Suppressor macrophage treated with lipopolysaccharide for 4 hours (primary cell): ENCODE results near the gene KRTAP10-5.

Source experiments
- DNase-seq: peaks from one replicate; pipeline ENCODE4 v3.0.0-alpha.2; 2020

The KRTAP10-5 gene

DNA sequence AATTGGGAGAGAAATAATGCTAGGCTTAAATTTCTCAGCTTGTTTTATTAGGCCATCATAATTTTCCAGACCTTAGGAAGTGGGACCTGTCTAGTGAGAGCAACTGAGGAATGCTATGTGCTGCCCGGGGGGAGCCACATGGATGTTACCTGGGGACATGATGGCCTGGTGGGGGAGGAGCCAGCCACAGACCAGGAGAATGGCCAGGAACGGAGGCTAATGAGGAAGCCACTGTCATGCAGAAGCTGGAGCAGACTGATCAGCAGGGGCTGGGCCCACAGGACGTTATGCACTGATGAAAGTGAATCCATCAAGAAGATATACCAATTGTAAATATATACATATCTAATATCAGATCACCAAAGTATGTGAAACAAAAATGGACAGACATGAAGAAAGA lies 35.8 kb downstream of the KRTAP10-5 start:
- DNase-seq, result no peak

DNA sequence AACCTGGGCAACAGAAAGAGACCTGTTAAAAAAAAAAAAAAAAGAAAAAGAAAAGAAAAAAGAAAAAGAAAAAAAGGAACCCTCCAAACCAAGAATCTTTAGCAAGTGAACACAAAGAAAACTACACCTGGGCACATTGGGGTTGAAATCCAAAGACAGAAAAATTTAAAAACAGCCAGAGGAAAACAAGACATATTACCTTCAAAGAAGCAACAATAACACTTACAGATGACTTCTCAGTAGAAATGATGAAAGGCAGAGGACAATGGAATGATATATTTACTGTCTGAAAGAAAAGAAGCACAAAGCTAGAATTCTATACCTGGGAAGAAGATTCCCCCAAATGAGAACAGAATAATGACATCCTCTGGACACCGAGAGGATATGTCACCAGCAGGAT lies 37.7 kb downstream of the KRTAP10-5 start:
- DNase-seq, result no peak

GRCh38 chr21:44540741-44541288 lies 39.6 kb downstream of the KRTAP10-5 start:
- DNase-seq, result no peak

GRCh38 chr21:44539991-44540666 lies 40.3 kb downstream of the KRTAP10-5 start, which contains the start of gene KRTAP10-1:
Gene KRTAP10-1, minus strand, starts transcription at chr21:44540195. Its CDS starts 45 bp downstream, at chr21:44540150.
- no peak for DNase-seq

GRCh38 chr21:44539046-44539445 lies 41.4 kb downstream of the KRTAP10-5 start:
- no peak for DNase-seq

- no peak for DNase-seq
Measured at GRCh38 chr21:44537930-44538911, 42.2 kb downstream of the KRTAP10-5 start.

GRCh38 chr21:44535963-44536362 lies 44.4 kb downstream of the KRTAP10-5 start:
- DNase-seq, result no peak

DNA sequence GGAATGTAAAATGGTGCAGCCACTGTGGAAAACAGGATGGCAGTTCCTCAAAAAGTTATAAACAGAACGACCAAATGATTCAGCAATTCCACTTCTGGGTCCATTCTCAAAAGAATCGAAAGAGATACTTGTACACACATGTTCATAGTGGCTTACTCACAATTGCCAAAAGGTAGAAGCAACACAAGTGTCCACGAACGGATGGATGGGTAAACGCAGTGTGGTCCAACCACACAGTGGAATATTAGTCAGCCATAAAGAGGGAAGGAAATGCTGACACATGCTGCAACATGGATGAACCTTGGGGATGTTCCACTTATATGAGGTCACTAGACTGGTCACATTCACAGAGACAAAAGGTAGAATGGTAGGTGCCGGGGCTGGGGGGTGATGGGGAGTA lies 45.7 kb downstream of the KRTAP10-5 start:
- DNase-seq, result no peak

DNA sequence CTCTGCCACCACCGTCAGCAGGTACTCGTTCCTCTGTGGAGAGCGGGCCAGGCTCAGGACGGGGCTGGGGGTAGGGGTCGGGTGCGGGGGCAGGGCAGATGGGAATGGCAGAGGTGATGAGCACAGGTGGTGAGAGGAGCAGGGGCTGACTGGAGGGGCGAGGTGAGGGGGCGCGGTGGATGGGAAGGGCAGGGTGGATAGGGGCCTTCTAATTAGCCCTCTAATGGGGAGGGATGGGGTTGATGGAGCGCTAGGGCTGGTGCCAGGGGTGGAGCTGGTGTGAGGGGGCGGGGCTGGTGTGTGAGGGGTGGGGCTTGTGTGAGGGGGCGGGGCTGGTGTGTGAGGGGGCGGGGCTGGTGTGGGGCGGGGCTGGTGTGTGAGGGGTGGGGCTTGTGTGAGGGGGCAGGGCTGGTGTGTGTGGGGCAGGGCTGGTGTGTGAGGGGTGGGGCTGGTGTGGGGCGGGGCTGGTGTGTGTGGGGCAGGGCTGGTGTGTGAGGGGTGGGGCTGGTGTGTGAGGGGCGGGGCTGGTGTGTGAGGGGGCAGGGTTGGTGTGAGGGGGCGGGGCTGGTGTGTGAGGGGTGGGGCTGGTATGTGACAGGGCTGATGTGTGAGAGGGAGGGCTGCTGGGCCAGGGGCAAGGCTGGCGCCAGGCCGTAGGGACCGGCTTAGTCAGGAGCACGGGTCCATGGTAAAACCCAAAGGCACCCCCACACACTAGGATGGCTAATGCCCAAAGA lies 46.3 kb downstream of the KRTAP10-5 start:
- no peak for DNase-seq

DNA sequence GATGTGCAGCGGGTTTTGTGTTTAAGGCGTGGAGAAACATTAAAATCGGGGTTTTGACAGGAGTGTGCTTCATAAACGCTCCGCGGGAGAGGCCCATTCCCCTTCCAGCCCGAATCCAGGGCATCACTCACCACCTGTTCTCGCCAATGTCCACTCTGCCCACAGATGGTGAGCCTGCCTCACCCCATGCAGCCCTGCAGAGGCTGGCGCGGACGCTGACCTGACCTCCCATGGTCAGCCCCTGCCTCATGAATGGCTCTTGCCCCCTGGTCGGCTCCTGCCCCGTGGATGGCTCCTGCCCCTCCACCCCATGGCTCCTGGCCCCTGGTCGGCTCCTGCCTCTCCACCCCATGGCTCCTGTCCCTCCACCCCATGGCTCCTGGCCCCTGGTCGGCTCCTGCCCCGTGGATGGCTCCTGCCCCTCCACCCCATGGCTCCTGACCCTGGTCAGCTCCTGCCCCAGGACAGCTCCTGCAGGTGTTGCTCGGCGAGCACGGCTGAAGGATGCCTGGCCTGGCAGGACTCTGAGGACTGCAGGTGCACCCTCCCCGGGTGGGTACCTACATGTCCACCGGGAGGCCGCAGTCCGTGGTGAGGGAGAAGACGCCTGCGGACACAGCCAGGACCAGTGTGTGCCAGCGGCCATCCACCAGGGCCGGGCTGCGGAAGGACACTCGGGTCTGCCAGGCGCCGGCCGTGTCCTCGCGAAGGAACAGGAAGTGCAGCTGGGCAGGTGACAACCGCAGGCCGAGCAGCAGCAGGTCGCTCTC lies 47.1 kb downstream of the KRTAP10-5 start:
- DNase-seq, result no peak

DNA sequence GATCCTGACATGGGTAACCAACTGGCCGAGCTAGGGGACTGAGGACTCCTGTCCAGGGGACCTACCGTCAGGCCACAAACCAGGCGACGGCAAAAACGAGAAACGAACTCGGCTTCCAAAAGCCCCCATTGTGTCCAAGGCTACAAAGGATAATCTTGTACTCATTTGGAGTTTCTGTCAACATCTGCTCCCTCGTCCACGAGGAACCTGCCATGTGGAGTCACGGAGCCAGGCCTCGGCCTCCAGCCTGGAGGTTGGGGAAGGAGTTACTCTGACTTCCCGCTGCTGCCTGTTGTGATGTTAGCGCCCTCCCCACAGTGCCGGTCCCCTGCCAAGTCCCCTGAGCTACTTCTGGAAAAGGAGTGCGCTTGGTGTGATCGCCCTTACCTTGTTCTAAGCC lies 47.7 kb downstream of the KRTAP10-5 start:
- no peak for DNase-seq

DNA sequence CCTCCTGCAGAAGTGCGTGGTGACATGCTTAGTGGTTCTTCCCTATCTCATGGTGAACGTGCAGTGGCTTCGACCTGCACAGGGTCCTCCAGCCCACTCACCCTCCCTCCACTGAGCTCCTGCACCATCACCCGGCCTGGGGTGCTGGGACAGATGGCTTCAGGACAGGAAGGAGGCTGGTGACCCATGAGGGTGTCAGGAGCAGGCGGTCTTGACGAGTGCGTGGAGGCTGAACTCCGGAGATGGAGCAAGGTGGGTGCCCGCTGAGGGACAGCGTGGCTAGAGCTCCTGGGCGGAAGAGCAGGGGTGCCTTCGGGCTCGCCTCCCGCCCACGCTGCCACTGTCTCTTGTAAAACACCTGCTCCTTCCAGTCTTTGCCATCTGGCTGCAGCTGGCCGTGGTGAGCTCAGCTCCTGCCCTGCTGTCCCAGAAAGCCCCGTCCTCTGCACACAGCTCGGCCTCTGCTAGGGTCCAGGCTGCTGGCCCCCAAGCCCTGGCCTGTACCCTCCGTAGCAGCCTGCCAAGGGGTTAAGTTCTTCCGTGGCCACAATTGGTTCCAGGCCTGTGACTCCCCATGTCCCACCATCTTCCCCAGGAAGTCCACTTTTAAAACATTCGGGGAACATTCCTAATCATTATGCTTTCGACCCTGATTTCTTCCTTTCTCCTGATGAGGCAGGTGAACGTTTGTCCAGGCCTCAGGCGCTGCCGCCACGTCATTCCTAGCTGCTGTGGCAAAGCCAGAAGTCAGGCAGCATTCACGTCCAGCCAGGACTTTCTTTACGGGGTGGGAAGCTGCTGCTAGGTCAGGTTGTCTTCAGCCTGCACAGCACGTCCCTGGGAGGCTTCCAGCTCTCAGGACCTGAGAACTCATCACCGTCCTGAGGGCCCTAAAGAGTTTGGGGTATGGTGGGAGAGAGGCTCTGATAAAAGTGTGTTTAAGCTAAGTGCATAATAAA lies 48.5 kb downstream of the KRTAP10-5 start:
- DNase-seq, result no peak

- DNase-seq, result no peak
Measured at GRCh38 chr21:44530903-44531605, 49.4 kb downstream of the KRTAP10-5 start.

DNA sequence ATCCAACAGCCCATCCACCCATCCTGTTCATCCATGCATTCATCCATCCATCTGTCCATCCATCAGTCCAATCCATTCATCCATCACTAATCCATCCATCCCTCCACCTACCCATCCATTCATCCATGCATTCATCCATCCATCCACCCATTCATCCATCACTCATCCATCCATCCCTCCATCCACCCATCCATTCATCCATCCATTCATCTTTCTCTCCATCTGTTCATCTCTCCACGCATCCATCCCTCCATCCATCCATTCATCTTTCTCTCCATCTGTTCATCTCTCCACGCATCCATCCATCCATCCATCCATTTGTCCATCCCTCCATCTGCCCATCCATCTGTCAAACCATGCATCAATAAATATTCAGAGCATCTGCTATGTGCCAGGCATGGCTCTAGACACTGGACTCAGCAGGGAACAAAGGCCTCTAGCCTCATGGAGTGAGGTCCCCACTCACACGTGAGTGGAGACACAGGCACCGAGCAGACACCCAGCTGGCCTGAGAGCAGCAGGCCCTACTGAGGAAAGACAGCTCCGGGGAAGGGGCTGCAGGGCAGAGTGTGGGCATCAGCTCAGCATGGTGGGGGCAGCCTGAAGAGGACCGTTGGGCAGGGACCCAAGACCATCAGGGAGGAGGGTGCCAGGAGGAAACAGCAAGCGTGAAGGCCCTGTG lies 50.0 kb downstream of the KRTAP10-5 start:
- DNase-seq, result no peak

GRCh38 chr21:44529503-44530125 lies 50.8 kb downstream of the KRTAP10-5 start:
- DNase-seq, result no peak
